Activated naive CD8-positive, alpha-beta T cell treated with anti-CD3 and anti-CD28 coated beads, Interleukin-2, amount 50 U/mL, for 16 hours (primary cell): ENCODE results near the gene PTPRN2.

Experiments
- DNase-seq: peaks from one replicate; pipeline ENCODE4 v3.0.0-alpha.2; 2020; ENCODE audit warnings: low read depth, low spot score

The PTPRN2 gene

DNA sequence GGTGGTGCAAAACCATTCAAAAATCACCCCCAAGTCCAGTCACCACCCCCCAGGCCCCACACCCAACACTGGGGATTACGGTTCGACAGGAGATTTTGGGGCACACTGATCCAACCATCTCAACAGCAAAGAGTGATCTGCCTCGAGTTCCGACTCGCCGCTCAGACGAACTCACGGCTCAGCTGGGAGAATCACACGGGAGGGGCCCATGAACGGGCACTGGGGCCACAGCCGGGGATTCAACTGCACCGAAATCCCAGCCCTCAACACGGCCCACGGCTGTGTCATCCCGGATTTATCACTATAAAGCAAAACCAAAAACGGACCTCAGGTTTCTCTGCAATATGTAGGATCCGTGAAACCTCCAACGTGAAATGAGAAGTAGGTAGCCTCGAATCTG, 790.8 kb downstream of the PTPRN2 start:
- no peak for DNase-seq

DNA sequence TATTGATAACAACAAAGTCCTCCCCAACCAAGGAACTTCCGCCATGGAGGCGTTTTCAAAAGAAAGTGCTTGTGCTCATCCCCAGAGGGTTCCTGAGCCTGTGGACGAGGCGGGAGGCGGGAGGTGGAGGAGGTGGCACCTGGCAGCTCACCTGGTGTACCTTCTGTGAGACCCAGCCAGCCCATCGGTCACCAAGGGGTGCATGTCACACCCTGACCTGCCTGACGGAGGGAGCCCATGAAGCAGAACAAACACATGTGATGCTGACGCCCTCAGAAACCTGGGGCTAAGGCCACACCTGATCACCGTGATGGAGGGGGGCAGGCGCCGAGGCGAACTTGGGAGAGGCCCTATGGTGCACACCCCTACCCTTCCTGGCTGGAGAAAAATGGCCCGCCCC, 792.0 kb downstream of the PTPRN2 start:
- no peak for DNase-seq

GRCh38 chr7:157795199-157795598, 792.4 kb downstream of the PTPRN2 start:
- DNase-seq: no peak

- DNase-seq: no peak
Measured at GRCh38 chr7:157794746-157795065, 792.9 kb downstream of the PTPRN2 start.

DNA sequence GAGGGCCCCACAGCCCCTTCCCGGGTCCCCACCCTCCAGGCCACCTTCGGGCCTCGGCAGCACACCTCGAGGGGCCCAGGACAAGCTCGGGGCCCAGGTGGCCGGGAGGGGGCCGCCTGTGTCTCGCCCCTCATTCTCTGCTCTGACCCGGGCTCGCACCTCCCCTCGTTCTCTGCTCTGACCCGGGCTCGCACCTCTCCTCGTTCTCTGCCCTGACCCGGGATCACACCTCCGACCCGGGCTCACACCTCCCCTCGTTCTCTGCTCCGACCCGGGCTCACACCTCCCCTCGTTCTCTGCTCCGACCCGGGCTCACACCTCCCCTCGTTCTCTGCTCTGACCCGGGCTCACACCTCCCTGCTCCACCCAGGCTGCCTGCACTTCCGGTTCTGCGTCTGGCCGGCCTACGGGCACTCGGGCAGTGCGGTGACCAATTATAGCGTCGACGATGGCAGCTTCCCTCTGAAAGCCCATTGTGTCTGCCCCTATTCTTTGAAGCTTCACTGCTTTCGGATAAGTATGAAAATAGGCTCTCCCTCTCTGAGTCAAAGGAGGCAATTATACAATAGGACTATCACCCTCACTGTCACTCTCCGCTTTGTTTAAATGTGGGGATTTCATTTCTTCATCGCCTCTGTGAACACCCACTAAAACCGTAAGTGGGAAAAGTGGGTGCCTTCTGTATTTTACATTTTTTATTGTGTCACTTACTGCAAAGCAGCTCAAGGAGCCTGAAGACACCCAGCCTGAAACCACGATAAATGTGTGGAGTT, 793.5 kb downstream of the PTPRN2 start:
- no peak for DNase-seq

- no peak for DNase-seq
Measured at GRCh38 chr7:157793087-157793353, 794.6 kb downstream of the PTPRN2 start.

GRCh38 chr7:157792241-157793086, 795.2 kb downstream of the PTPRN2 start:
- no peak for DNase-seq

GRCh38 chr7:157791666-157792065, 796.0 kb downstream of the PTPRN2 start:
- no peak for DNase-seq

DNA sequence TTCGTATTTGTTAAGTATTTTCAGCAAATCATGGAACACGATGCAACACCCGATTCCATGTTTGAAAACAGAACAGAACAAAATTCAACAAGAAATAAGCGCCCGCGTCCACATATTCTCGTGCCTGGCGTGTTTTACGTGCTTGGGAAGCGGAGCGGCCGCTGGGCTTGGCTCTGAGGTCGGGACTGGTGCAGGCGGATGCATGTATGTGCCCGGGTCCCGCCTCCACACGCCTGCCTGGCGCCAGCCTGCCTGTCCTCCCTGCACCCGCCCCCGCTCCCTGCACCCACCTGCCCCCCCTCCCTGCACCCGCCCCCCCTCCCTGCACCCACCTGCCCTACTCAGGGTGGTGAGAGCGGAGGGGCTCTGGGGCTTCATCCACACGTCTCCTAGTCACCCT, 796.4 kb downstream of the PTPRN2 start:
- DNase-seq: no peak

DNA sequence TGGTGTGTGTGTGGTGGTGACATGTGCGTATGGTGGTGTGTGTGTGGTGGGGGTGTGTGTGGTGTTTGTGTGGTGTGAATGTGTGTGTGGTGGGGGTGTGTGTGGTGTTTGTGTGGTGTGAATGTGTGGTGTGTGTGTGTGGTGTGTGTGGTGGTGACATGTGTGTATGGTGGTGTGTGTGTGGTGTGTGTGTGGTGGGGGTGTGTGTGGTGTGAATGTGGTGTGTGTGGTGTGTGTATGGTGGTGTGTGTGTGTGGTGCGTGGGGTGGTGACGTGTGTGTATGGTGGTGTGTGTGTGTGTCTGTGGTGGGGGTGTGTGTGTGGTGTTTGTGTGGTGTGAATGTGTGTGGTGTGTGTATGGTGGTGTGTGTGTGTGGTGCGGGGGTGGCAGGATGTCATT, 797.7 kb downstream of the PTPRN2 start:
- DNase-seq: no peak

DNA sequence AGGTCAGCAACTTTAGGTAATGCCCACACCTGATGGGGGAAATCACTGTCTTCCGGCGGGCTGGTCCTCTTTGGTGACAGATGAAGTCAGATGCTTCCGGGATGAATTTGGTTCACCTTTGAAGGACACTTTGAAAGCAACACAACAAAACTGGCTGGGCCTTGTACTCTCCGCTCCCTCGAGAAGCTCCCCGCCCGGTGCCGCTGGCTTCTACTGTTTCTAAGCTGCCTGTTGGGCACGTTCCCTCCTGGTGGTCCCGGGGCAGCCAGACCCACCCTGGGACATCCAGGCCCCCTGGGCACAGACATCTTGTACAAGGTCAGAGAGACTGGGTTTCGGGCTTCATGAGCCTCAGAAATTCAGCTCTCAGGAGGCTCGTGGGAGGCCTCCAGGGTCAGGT, 798.5 kb downstream of the PTPRN2 start:
- no peak for DNase-seq

DNA sequence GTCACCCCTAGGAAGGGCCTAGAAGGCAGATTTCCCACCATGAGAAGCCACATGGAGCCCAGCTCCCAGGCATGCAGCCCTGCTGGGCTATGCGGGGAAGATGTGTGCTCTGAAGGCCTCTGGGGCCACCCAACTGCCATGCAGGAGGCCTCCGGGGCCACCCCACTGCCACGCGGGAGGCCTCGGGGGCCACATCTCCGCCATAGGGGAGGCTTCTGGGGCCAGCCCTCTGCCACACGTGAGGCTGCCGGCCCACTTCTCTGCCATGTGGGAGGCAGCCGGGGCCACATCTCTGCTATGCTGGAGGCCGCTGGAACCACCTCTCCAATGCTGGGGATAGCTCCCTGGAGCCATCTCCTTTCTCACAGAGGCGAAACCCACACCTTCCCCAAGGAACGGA, 799.0 kb downstream of the PTPRN2 start:
- no peak for DNase-seq

- DNase-seq: no peak
Measured at GRCh38 chr7:157787275-157787701, 800.3 kb downstream of the PTPRN2 start.

GRCh38 chr7:157786375-157787274, 801.0 kb downstream of the PTPRN2 start:
- no peak for DNase-seq

DNA sequence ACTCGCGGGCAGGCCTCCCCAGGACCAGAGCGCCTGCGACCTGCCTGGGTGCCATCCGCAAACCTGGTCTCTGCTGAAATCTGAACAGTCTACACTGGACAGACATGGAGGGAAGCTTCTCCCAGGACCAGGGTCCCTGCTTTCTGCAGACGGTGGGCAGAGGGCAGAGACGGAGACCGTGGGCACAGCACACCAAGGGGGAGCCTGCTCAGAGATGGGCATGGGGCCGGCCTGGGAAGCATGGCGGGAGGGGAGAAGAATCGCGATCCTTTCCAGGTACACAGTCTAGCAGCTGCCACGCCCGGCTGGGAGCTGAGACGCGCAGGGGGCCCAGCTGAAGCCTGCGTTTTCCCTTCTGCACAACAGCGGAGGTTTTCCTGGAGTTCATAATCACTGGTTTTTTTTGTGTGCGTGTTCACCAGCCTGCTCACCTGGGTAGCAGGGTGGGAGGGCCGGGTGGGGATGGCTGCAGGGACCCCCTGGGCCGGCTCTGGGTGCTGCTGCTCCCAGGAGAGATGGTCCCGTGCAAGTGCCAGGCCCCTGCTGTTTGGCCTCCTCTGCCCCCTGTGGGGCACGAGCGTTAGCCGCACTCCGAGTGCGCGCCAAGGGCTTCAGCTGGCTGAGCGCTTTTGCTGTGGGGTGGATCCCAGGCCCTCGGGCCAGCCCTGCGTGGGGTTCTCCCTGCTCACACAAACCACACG, 802.0 kb downstream of the PTPRN2 start:
- DNase-seq: no peak

DNA sequence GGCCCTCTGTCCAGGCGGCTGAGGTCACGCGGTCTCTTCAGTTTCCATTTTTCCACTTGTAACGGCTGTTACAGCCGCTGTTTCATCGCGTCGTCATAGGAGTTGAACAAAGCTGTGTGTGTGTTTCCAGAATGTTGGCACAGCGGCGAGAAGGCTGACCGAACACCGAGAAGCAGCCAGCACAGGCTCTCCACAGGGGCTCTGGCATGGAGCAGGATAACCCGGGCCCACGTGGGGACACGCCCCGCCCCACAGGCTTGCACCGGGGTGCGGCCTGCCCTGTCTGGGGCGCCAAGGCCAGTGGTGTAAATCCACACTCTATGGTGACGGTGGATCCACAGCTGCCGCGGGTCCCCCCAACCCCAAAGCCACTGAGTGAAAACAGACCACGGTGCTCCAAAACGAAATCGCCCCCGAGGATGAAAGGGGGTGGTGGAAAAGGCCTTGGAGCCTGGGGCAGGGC, 802.6 kb downstream of the PTPRN2 start:
- no peak for DNase-seq

- no peak for DNase-seq
Measured at GRCh38 chr7:157784041-157784835, 803.4 kb downstream of the PTPRN2 start.

DNA sequence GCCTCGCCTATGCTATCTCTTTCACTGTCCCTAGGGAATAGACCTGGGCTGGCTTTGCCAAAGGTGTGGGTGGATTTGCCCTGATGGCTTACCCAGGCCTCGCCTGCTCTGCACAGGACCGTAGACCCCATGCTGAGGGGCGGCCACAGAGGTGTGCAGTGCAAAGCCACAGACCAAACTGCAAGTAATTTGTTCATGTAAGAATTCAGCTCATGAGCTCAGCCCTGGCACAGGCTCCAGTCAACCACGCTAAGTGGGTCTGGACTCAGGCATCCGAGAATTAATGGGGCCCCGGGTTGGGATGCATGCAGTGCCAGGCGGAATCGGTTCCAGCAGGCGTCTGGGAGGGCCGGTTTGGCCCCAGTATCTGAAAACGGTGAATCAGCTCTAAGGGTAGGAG, 805.6 kb downstream of the PTPRN2 start:
- DNase-seq: no peak

GRCh38 chr7:157780721-157781120, 806.9 kb downstream of the PTPRN2 start:
- no peak for DNase-seq

- no peak for DNase-seq
Measured at GRCh38 chr7:157780312-157780711, 807.3 kb downstream of the PTPRN2 start.

DNA sequence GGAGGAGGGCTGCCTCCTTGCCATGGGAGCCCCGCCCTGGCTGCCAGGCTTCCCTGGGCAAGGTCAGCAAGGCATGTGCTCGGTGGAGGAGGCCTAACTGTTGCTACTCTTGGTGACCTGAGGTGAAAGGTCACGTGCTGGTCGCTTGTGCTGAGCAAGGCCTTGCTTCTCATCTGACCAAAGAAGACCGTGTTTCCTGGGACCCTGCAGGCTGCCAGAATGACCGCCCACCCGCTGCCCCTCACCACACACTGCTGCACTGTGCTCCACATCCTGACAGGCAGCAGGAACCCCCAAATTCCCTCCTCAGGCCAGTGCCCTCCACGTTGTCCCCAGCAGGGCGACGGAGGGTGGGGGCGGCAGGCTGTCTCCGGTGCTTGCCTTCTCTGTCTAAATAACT, 808.4 kb downstream of the PTPRN2 start:
- no peak for DNase-seq
